Neural cell (in vitro differentiated cells): ENCODE data around the gene TEK.

ENCODE experiments used
- EP300 ChIP-seq: fragments of 450-650 bp; conservative IDR thresholded peaks from 2 replicates; pipeline ENCODE4 v1.6.1; 2014; ENCODE audit warnings: antibody characterized with exemption, mild to moderate bottlenecking, moderate library complexity; ENCODE audit not compliant: poor library complexity, severe bottlenecking
- POLR2AphosphoS5 ChIP-seq: IDR thresholded peaks from 2 replicates; pipeline ENCODE4 v1.6.1; 2012
- SMC3 ChIP-seq: fragments of 450-650 bp; conservative IDR thresholded peaks from 2 replicates; pipeline ENCODE4 v1.6.1; 2014; ENCODE audit warnings: antibody characterized with exemption, mild to moderate bottlenecking, moderate library complexity; ENCODE audit not compliant: poor library complexity
- TF ChIP-seq, protein P1 (sequence below): fragments of 450-650 bp; IDR thresholded peaks from 2 replicates; pipeline ENCODE4 v1.5.1; 2014; ENCODE audit warnings: antibody characterized with exemption, mild to moderate bottlenecking, moderate library complexity; ENCODE audit not compliant: poor library complexity, severe bottlenecking

GRCh38 chr9:27204578-27204977, 95.6 kb downstream of the TEK start:
- no peak for TF ChIP-seq EP300
- TF ChIP-seq, protein P1, sequence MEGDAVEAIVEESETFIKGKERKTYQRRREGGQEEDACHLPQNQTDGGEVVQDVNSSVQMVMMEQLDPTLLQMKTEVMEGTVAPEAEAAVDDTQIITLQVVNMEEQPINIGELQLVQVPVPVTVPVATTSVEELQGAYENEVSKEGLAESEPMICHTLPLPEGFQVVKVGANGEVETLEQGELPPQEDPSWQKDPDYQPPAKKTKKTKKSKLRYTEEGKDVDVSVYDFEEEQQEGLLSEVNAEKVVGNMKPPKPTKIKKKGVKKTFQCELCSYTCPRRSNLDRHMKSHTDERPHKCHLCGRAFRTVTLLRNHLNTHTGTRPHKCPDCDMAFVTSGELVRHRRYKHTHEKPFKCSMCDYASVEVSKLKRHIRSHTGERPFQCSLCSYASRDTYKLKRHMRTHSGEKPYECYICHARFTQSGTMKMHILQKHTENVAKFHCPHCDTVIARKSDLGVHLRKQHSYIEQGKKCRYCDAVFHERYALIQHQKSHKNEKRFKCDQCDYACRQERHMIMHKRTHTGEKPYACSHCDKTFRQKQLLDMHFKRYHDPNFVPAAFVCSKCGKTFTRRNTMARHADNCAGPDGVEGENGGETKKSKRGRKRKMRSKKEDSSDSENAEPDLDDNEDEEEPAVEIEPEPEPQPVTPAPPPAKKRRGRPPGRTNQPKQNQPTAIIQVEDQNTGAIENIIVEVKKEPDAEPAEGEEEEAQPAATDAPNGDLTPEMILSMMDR = no peak
- TF ChIP-seq SMC3 = no peak
- no peak for TF ChIP-seq POLR2AphosphoS5
